GM13977 (cell line): ENCODE results near the gene PRELID2.

Experiments
- DNase-seq: peaks from one replicate; pipeline ENCODE4 v3.0.0; 2012; ENCODE audit warnings: low spot score
- in situ Hi-C: fragments of 300-500 bp; cut with MboI; formaldehyde crosslinking; loops from one replicate; pipeline ENCODE4 v1.12.0; 2022; ENCODE audit warnings: low sequenced_read_pairs, low pct_unique_long_range_greater_than_20kb, mixed read lengths, inconsistent platforms; ENCODE audit not compliant: unreplicated experiment
- TF ChIP-seq, protein P1 (sequence below): IDR thresholded peaks from 2 replicates; pipeline ENCODE4 v1.5.1; 2012; ENCODE audit warnings: mild to moderate bottlenecking, control low read depth; ENCODE audit not compliant: insufficient read depth; ENCODE audit errors: extremely low read depth, missing control alignments

The PRELID2 gene

DNA sequence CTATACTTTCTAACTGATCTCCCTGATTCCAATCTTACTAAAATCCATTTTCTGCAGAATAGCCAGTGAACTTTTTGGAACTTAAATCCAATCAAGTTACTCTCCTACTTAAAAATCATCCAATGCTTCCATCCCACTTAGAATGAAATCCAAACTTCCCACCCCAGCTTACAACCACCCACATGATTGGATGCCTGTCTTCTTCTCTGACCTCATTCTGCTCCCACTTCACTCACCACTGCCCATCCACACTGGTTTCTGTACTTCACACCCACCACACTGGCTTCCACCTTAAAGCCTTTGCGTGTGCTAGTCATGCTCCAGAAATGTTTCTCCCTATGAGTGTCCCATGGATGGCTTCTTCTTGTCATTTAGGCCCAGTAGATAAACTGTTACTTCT, 119.7 kb downstream of the PRELID2 start:
- TF ChIP-seq, protein P1, sequence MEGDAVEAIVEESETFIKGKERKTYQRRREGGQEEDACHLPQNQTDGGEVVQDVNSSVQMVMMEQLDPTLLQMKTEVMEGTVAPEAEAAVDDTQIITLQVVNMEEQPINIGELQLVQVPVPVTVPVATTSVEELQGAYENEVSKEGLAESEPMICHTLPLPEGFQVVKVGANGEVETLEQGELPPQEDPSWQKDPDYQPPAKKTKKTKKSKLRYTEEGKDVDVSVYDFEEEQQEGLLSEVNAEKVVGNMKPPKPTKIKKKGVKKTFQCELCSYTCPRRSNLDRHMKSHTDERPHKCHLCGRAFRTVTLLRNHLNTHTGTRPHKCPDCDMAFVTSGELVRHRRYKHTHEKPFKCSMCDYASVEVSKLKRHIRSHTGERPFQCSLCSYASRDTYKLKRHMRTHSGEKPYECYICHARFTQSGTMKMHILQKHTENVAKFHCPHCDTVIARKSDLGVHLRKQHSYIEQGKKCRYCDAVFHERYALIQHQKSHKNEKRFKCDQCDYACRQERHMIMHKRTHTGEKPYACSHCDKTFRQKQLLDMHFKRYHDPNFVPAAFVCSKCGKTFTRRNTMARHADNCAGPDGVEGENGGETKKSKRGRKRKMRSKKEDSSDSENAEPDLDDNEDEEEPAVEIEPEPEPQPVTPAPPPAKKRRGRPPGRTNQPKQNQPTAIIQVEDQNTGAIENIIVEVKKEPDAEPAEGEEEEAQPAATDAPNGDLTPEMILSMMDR: no peak
- in situ Hi-C loops: loop anchor here (25.0 kb wide), 1 partner anchor 422 kb away; no protein-coding TSS in a partner anchor
- DNase-seq: no peak

DNA sequence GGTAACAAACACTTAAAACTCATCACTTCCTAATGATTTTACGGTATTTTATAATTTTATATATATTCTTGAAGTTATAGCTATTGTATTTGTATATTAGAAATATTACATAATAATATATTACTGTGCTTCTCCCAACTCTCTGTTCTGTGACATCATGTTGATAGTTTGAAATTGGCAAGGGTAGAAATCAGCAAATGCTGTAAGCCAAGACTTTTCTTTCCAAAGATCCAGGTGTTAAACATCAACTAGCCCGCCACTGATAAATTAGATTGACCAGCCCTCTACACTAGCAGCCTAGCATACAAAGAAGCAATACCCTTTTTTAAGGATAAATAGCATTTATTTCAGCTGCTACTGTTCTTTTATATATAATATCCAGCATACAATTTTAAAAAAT, 122.9 kb downstream of the PRELID2 start:
- TF ChIP-seq, protein P1: no peak
- in situ Hi-C loops: loop anchor here (25.0 kb wide), 1 partner anchor 425 kb away; no protein-coding TSS in a partner anchor
- DNase-seq: no peak

DNA sequence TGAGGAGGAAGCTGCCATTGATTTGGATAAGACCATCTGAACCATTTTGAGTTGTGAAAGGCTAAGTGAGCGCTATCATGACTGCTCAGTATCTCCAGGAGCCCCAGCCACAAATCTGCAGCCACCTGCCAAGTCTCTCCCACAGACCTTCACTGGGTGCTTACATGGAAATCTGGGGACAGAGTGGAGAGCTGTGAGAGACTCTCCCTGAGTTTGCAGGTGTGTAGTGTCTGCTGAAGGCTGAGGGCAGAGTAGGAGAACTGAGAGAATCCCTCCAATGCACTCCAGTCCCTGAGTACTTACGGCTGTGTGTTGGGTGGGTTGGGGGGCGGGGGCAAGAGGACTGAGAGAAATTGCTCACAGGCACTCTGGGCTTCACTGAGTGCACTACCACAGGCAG, 123.7 kb downstream of the PRELID2 start:
- DNase-seq: no peak
- TF ChIP-seq, protein P1: no peak
- in situ Hi-C loops: loop anchor here (25.0 kb wide), 1 partner anchor 426 kb away; no protein-coding TSS in a partner anchor
